Astrocyte (in vitro differentiated cells and primary cell): ENCODE data around the gene ECHDC3.

ENCODE experiments used
- EZH2 ChIP-seq: IDR thresholded peaks from 2 replicates; pipeline ENCODE4 v1.6.1; 2012; ENCODE audit warnings: mild to moderate bottlenecking, low read length, inconsistent platforms; ENCODE audit not compliant: insufficient read depth
- TF ChIP-seq, protein P1 (sequence below): IDR thresholded peaks from 2 replicates; pipeline ENCODE4 v1.5.1; 2011; ENCODE audit warnings: low read depth, mild to moderate bottlenecking, inconsistent platforms, low read length, moderate library complexity; ENCODE audit not compliant: insufficient read depth

DNA sequence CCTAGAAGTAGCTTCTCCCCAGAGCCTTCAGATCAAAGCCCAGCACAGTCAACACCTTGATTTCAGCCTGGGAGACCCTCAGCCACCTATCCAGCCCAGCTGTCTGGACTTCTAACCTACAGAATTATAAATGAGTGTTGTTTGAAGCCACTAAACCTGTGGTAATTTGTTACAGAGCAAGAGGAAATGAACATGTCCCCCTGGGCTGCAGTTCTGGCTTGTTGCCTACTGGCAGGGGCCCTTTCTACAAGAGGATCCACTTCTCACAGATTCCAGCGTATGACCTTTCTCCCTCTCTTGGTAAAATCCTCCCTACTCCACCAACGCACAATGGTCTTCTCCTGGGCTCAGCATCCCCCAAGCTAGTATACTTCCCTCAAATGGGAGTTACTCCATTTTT lies 46.4 kb upstream of the ECHDC3 start:
- TF ChIP-seq, protein P1, sequence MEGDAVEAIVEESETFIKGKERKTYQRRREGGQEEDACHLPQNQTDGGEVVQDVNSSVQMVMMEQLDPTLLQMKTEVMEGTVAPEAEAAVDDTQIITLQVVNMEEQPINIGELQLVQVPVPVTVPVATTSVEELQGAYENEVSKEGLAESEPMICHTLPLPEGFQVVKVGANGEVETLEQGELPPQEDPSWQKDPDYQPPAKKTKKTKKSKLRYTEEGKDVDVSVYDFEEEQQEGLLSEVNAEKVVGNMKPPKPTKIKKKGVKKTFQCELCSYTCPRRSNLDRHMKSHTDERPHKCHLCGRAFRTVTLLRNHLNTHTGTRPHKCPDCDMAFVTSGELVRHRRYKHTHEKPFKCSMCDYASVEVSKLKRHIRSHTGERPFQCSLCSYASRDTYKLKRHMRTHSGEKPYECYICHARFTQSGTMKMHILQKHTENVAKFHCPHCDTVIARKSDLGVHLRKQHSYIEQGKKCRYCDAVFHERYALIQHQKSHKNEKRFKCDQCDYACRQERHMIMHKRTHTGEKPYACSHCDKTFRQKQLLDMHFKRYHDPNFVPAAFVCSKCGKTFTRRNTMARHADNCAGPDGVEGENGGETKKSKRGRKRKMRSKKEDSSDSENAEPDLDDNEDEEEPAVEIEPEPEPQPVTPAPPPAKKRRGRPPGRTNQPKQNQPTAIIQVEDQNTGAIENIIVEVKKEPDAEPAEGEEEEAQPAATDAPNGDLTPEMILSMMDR = no peak
- no peak for TF ChIP-seq EZH2
